Keratinocyte (primary cell): Measurements from ENCODE around the gene PLEKHH1. TPM values are rescaled to one million over a fixed set of nuclear protein-coding genes. Genes with fewer than 3 reads are reported as not detected.

ENCODE experiments used
- DNase-seq: peaks from one replicate; pipeline ENCODE4 v3.0.0-alpha.2; 2011; ENCODE audit warnings: low read depth, missing footprints, low spot score
- FAIRE-seq: peaks from 2 replicates; lab custom pipeline; 2011; peaks lifted over from hg19 to GRCh38; lab: Jason Lieb, UNC
- H2AFZ ChIP-seq: 2 replicates; pipeline ENCODE4 v1.6.0; 2012; ENCODE audit warnings: low read length, control low read depth, inconsistent platforms; ENCODE audit not compliant: control insufficient read depth
- H3K27ac ChIP-seq: 2 replicates; pipeline ENCODE4 v1.5.1; 2011; ENCODE audit warnings: low read length; ENCODE audit not compliant: control insufficient read depth, insufficient read depth
- H3K27me3 ChIP-seq: 3 replicates; pipeline ENCODE4 v1.6.0; 2011; ENCODE audit warnings: low read length; ENCODE audit not compliant: control insufficient read depth, insufficient read depth; ENCODE audit errors: extremely low read depth
- H3K36me3 ChIP-seq, 2 experiments: 2 replicates in 1 of 2; 3 replicates in 1 of 2; pipeline ENCODE4 v1.5.1; 2011; ENCODE audit warnings: low read length in 2 of 2, mild to moderate bottlenecking in 1 of 2; ENCODE audit not compliant: control insufficient read depth in 2 of 2, insufficient read depth in 2 of 2; ENCODE audit errors: extremely low read depth in 1 of 2
- H3K4me1 ChIP-seq: 3 replicates; pipeline ENCODE4 v1.5.1; 2011; ENCODE audit warnings: low read length; ENCODE audit not compliant: control insufficient read depth, insufficient read depth; ENCODE audit errors: extremely low read depth
- H3K4me2 ChIP-seq: 3 replicates; pipeline ENCODE4 v1.6.0; 2011; ENCODE audit warnings: low read depth, low read length; ENCODE audit not compliant: control insufficient read depth, insufficient read depth; ENCODE audit errors: extremely low read depth
- H3K4me3 ChIP-seq, 3 experiments: fragments of 200-600 bp in 1 of 3; sonication (generic) in 1 of 3; 2 replicates in 2 of 3; 3 replicates in 1 of 3; pipeline ENCODE4 v1.5.1; 2011 to 2016; ENCODE audit warnings: low read length in 3 of 3, mild to moderate bottlenecking in 3 of 3, control low read depth in 2 of 3, inconsistent platforms in 1 of 3, low read depth in 1 of 3, mixed read lengths in 1 of 3, mixed run types in 1 of 3, moderate library complexity in 1 of 3; ENCODE audit not compliant: control insufficient read depth in 2 of 3, insufficient read depth in 2 of 3; ENCODE audit errors: extremely low read depth in 1 of 3
- H3K79me2 ChIP-seq: 2 replicates; pipeline ENCODE4 v1.6.0; 2012; ENCODE audit warnings: low read length; ENCODE audit not compliant: control insufficient read depth, insufficient read depth
- H3K9ac ChIP-seq: 3 replicates; pipeline ENCODE4 v1.6.0; 2011; ENCODE audit warnings: low read length; ENCODE audit not compliant: control insufficient read depth, insufficient read depth; ENCODE audit errors: extremely low read depth
- H3K9me1 ChIP-seq: 3 replicates; pipeline ENCODE4 v1.6.0; 2011; ENCODE audit warnings: low read length; ENCODE audit not compliant: control insufficient read depth, insufficient read depth; ENCODE audit errors: extremely low read depth
- H3K9me3 ChIP-seq: 2 replicates; pipeline ENCODE4 v1.5.1; 2012; ENCODE audit warnings: low read depth, low read length; ENCODE audit not compliant: control insufficient read depth
- H4K20me1 ChIP-seq: 3 replicates; pipeline ENCODE4 v1.6.0; 2011; ENCODE audit warnings: low read length; ENCODE audit not compliant: control insufficient read depth, insufficient read depth; ENCODE audit errors: extremely low read depth
- EZH2 ChIP-seq: IDR thresholded peaks from one replicate; pipeline ENCODE4 v1.6.1; 2012; ENCODE audit warnings: inconsistent platforms, mild to moderate bottlenecking, low read length, moderate library complexity
- dilution Hi-C: fragments of 300-500 bp; cut with MboI; formaldehyde crosslinking; loops from one replicate; pipeline ENCODE4 v1.7.0; 2020; ENCODE audit warnings: low sequenced_read_pairs; ENCODE audit not compliant: extremely low pct_ligation_motif_present
- polyA plus RNA-seq, 5 experiments: library from polyadenylated mRNA; depleted of rRNA in 3 of 5; stranded (reverse) in 3 of 5; stranded (forward) in 1 of 5; unstranded in 1 of 5; fragments of >200 nt; gene quantifications; 1 replicate in 1 of 5; 2 replicates in 3 of 5; 3 replicates in 1 of 5; pipeline versions ENCODE4 v1.2.1 to v1.2.3, GENCODE V29; 2011 to 2012; ENCODE audit warnings: missing spikeins in 2 of 5, low read depth in 1 of 5, low replicate concordance in 1 of 5
- TF ChIP-seq, protein P1 (sequence below), 3 experiments: IDR thresholded peaks in 1 of 3; conservative IDR thresholded peaks in 1 of 3; optimal IDR thresholded peaks in 1 of 3; 2 replicates in 2 of 3; 3 replicates in 1 of 3; pipeline versions ENCODE3 to v1.5.1; 2011; ENCODE audit warnings: low read length in 3 of 3, mild to moderate bottlenecking in 3 of 3, moderate library complexity in 2 of 3, control low read depth in 1 of 3, inconsistent platforms in 1 of 3; ENCODE audit not compliant: insufficient read depth in 2 of 3; ENCODE audit errors: extremely low read depth in 1 of 3

Gene PLEKHH1
- polyA plus RNA-seq, 1 donor (not counting 4 experiments of a cell fraction or from before 2014, with no cell fraction given) = 4.4 TPM

DNA sequence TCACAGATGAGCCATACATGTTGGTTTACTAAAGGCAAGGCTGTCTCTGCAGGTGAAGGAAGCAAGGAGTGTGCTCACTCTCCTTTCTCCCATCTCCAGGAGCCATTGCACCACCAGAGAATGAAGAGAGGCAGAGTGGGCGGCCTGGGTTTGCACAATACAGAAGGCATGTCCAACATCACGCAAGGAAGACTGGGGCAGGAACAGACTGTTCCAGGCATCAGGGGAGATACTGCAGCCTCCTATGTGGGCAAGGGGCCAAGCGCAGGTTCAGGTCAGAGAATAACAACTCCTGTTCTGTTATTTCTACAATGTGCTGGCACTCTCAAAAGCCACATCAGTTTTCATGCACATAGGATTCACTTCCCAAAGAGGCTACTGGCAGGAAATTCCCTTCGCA, 42.9 kb upstream of the PLEKHH1 start:
- Histone ChIP-seq H4K20me1 (no peaks in the 10 kb centered on the region), H3K36me3 (no peaks in the 10 kb centered on the region), H2AFZ (no peak overlapping the region), H3K9ac (no peak overlapping the region), H3K27me3 (peaks cover 4% of the 10 kb centered on the region), H3K9me1 (no peaks in the 10 kb centered on the region), H3K79me2 (no peaks in the 10 kb centered on the region), H3K9me3 (peaks cover 3% of the 10 kb centered on the region), H3K4me2 (no peak overlapping the region), H3K4me3 (no peak overlapping the region), H3K4me1 (peaks cover 5% of the 10 kb centered on the region), H3K27ac (no peak overlapping the region)
- TF ChIP-seq EZH2 = no peak
- dilution Hi-C loops = no loop called here
- no peak for DNase-seq
- FAIRE-seq = no peak

DNA sequence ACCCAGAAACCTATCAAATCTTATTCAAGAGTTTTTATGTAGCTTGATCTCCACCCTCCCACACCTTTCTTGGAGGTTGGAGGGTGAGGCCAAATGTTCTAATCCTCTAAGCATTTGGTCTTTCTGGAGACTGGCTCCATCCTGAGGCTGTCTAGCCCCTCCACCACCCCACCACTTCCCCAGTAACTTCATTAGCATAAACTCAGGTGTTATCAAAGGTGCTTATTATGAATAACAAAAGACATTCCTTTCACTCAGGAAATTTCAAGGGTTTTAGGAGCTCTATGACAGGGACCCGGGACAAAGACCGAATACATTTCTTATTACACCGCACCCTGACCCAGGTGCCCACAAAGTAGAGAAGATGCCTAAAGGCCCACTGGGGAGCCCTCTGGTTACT, 41.8 kb upstream of the PLEKHH1 start:
- no peaks in the 10 kb centered on the region for H3K79me2 ChIP-seq
- H3K27me3 ChIP-seq = peaks cover 4% of the 10 kb centered on the region
- H3K9me1 ChIP-seq = no peaks in the 10 kb centered on the region
- dilution Hi-C loops = no loop called here
- no peak for DNase-seq
- FAIRE-seq = no peak
- no peaks in the 10 kb centered on the region for H3K4me1 ChIP-seq
- no peak overlapping the region for H3K27ac ChIP-seq
- no peak overlapping the region for H3K9ac ChIP-seq
- H2AFZ ChIP-seq = no peak overlapping the region
- H4K20me1 ChIP-seq = no peaks in the 10 kb centered on the region
- H3K4me3 ChIP-seq = no peak overlapping the region
- H3K9me3 ChIP-seq = peaks cover 3% of the 10 kb centered on the region
- TF ChIP-seq, protein P1, sequence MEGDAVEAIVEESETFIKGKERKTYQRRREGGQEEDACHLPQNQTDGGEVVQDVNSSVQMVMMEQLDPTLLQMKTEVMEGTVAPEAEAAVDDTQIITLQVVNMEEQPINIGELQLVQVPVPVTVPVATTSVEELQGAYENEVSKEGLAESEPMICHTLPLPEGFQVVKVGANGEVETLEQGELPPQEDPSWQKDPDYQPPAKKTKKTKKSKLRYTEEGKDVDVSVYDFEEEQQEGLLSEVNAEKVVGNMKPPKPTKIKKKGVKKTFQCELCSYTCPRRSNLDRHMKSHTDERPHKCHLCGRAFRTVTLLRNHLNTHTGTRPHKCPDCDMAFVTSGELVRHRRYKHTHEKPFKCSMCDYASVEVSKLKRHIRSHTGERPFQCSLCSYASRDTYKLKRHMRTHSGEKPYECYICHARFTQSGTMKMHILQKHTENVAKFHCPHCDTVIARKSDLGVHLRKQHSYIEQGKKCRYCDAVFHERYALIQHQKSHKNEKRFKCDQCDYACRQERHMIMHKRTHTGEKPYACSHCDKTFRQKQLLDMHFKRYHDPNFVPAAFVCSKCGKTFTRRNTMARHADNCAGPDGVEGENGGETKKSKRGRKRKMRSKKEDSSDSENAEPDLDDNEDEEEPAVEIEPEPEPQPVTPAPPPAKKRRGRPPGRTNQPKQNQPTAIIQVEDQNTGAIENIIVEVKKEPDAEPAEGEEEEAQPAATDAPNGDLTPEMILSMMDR (optimal IDR thresholded peaks at IDR 0.05 in 1 of 3, IDR thresholded peaks at IDR 0.05 in 1 of 3, conservative IDR thresholded peaks at IDR 0.05 in 1 of 3; ENCODE audit: extremely low read depth in 1 of 3, insufficient read depth in 2 of 3, low read length in 3 of 3) = no peak
- no peak for TF ChIP-seq EZH2
- no peaks in the 10 kb centered on the region for H3K36me3 ChIP-seq
- H3K4me2 ChIP-seq = no peak overlapping the region
